SK-N-SH treated with all-trans-retinoic acid at 6 μM for 48 hours (cell line): ENCODE measurements around the gene MELK.

Experiments
- CSDC2 ChIP-seq: fragments of 250-450 bp; sonication (Bioruptor Pico); IDR thresholded peaks from 2 replicates; pipeline ENCODE4 v1.5.0; 2020; ENCODE audit warnings: mild to moderate bottlenecking, moderate library complexity
- CSRNP3 ChIP-seq: fragments of 250-450 bp; sonication (Bioruptor Pico); IDR thresholded peaks from 2 replicates; pipeline ENCODE4 v1.5.1; 2021; ENCODE audit warnings: mild to moderate bottlenecking, moderate library complexity
- GLIS3 ChIP-seq: fragments of 250-450 bp; sonication (Bioruptor Pico); IDR thresholded peaks from 2 replicates; pipeline ENCODE4 v1.5.0; 2020; ENCODE audit warnings: mild to moderate bottlenecking, moderate library complexity
- OSR1 ChIP-seq: fragments of 250-450 bp; sonication (Bioruptor Pico); IDR thresholded peaks from 2 replicates; pipeline ENCODE4 v1.8.0; 2022; ENCODE audit warnings: moderate library complexity, mild to moderate bottlenecking, inconsistent platforms
- PATZ1 ChIP-seq: fragments of 250-450 bp; sonication (Bioruptor Pico); IDR thresholded peaks from 2 replicates; pipeline ENCODE4 v1.8.0; 2020; ENCODE audit warnings: mild to moderate bottlenecking, moderate library complexity, borderline replicate concordance
- PPARA ChIP-seq: fragments of 250-450 bp; sonication (Bioruptor Pico); IDR thresholded peaks from 2 replicates; pipeline ENCODE4 v1.5.0; 2020; ENCODE audit warnings: mild to moderate bottlenecking, borderline replicate concordance
- ZC3H10 ChIP-seq: fragments of 250-450 bp; sonication (Bioruptor Pico); IDR thresholded peaks from 2 replicates; pipeline ENCODE4 v1.5.1; 2021; ENCODE audit warnings: mild to moderate bottlenecking, moderate library complexity
- ZFP3 ChIP-seq: fragments of 250-450 bp; sonication (Bioruptor Pico); IDR thresholded peaks from 2 replicates; pipeline ENCODE4 v1.5.0; 2020; ENCODE audit warnings: mild to moderate bottlenecking, moderate library complexity

- TF ChIP-seq CSDC2 (CRISPR knock-in tag) (no peak), ZFP3 (CRISPR knock-in tag) (no peak), PPARA (no peak), PATZ1 (CRISPR knock-in tag) (no peak), GLIS3 (CRISPR knock-in tag) (no peak), CSRNP3 (CRISPR knock-in tag) (no peak), OSR1 (CRISPR knock-in tag) (no peak), ZC3H10 (CRISPR knock-in tag) (no peak)
Measured at GRCh38 chr9:36609306-36609705, 36.6 kb downstream of the MELK start.
